Superior temporal gyrus (tissue), 1 donor: ENCODE results near the gene ABHD14A.
A peak's percentile ranks its signal among the peaks of the same experiment; 100 is the strongest.

Source experiments
- DNase-seq: peaks from one replicate; pipeline ENCODE4 v3.0.0-alpha.2; 2016; ENCODE audit errors: extremely low spot score

Gene ABHD14A

GRCh38 chr3:51941463-51941797 lies 33.4 kb upstream of the ABHD14A start:
- DNase-seq: no peak

DNA sequence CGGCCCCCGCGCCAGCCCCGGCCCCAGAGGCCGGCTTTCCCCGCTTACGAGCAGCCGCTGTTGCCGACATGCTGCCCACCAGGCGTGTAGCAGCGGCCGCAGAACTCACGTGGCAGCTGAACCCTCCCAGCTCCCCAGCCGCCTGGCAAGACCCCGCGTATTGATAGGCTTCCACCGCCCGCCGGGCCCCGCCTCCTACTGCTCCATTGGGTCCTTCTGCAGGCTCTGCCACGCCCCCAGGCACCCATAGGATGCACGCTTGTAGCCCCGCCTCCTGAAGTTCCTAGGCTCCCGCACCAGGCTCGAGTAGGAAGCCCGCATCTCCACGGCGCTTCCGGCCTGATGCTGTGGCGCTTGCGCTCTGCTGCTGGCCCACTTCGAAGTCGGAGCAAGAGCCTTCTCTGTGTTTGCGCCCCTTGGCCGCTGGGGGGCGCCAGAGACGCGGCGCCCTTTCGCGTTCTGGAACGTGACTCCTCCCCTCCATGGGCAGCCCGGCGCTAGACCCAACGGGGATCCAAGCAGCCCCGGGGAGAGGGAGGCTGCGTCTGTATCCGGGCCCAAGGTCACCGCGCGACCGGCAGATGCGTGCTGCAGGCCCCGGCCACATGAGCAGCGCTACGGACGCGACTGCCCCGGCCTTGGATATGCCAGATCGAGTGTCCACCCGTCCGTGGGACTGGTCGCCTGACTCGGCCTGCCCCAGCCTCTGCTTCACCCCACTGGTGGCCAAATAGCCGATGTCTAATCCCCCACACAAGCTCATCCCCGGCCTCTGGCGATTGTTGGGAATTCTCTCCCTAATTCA lies 32.9 kb upstream of the ABHD14A start, which contains the start of the genes PARP3 and RRP9:
TSS of gene PARP3 (plus strand) at position 566 of the 805 bp plus-strand sequence. CDS start 993 bp downstream, outside the sequence.
TSS of gene RRP9 (minus strand) at position 107 of the 805 bp plus-strand sequence. CDS start at position 70, 37 bp downstream.
- peak; percentile 99 for DNase-seq

DNA sequence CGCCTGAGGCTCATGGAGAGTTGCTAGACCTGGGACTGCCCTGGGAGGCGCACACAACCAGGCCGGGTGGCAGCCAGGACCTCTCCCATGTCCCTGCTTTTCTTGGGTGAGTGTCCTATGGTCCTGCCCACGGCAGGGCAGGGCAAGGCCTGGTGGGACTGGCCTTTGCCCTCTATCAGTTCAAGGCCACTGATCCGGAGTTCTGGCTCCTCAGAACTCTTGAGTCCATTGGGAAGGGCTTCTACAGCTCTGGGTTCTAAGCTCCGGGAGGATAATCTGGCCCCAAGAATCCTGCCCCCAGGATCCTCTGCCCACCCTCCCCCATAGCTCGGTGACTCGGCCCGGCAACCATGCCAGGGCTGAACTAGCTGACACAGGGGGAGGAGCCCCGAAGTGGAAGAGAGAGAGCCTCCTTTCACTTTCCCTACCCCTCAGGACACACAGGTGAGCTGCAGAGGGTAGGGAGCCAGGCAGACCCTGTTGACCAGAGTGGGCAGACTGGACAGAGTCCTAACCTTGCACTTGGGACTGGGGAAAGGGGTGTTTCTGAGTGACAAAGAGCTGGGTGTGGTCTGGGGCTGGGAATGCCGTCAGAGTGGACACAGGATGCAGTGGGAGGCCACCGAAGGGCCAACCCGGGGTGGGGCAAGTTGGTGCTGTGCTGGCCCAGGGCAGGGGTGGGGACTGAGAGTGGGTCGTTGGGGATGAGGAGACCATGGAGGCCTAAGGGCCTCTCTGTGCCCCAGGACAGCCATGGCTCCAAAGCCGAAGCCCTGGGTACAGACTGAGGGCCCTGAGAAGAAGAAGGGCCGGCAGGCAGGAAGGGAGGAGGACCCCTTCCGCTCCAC lies 32.0 kb upstream of the ABHD14A start:
- DNase-seq: no peak

DNA sequence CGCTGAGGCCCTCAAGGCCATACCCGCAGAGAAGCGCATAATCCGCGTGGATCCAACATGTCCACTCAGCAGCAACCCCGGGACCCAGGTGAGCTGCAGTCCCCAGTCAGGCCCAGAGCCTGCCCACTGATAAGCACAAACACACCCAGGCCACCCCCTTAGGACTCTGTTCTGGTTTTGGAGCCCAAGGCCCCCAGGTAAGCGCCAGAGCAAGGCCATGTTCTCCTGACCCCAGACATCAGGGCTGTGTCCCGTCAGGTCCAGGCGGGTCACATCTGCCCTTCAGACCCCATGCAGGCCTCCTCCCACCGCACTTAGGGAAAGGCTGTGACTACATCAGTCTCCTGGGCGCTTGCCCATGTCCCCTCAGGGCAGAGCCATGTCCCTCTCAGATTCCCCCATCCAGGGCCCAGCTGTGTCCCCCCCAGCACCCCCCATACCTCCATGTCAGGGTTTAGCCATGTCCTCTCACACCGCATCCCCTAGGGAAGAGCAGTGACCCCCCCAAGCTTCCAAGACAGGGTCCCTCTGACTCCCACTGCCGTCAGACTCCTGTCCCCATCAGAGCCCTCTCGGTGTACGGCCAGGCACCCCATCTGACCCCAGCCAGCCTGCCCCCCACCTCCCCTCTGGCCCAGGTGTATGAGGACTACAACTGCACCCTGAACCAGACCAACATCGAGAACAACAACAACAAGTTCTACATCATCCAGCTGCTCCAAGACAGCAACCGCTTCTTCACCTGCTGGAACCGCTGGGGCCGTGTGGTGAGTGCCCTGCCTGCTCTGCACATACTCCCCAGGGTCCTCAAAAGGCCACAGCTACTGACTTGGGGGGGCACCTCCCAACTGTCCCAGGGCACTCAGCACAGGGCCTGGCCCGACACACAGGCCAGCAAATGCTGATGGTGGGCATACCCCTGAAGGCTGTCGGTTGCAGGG lies 31.1 kb upstream of the ABHD14A start:
- DNase-seq: no peak

GRCh38 chr3:51944451-51945021 lies 30.3 kb upstream of the ABHD14A start:
- no peak for DNase-seq

DNA sequence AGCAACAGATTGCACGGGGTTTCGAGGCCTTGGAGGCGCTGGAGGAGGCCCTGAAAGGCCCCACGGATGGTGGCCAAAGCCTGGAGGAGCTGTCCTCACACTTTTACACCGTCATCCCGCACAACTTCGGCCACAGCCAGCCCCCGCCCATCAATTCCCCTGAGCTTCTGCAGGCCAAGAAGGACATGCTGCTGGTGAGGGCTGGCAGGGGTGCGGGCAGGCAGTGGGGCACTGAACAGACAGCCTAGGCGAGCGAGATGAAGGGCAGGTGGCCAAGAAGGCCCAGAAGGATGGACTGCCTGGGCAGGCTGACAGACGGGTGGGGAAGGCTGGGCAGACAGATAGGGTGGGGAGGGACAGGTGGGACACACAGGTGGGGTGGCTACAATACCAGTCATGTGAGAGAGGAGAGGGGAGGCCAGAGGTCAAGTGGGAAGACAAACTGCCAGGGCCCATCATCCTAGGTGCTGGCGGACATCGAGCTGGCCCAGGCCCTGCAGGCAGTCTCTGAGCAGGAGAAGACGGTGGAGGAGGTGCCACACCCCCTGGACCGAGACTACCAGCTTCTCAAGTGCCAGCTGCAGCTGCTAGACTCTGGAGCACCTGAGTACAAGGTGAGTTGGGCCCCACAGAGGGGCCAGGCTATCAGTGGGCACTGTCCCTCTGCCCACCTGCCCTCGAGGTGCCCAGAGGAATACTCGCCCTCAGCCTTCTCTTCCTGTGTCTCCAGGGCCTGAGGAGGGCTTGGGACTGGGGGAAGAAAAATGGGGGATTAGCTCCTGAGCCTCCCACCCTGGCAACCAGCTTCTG lies 29.6 kb upstream of the ABHD14A start:
- no peak for DNase-seq

DNA sequence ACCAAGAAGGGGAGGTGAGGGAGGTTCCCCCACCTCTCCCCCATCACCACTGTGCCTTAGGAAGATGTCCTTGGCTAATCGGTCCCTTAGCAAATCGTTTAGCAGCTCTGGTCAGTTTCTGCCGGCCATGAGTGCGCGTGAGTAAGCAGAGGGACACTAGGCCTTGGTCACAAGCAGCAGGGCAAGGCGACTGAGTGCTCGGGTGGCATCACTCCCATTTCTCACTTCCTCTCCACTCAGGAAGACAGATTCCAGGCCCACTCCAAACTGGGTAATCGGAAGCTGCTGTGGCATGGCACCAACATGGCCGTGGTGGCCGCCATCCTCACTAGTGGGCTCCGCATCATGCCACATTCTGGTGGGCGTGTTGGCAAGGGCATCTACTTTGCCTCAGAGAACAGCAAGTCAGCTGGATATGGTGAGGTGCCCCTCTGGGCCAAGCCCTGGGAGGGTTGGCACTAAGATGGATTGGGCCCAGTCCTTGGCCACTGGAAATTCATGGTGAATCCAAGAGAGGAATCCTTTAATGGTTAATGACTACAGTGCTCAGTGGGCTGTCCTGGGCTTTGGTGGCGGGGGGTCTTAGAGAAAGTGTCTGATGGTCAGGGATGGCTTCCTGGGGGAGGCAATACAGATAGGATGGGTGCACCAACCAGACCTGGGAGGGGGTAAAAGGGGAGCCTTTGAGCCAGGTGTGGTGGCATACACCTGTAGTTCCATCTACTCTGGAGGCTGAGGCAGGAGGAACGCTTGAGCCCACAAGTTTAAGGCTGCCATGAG lies 28.7 kb upstream of the ABHD14A start:
- no peak for DNase-seq

- no peak for DNase-seq
Measured at GRCh38 chr3:51946796-51947195, 28.1 kb upstream of the ABHD14A start.

DNA sequence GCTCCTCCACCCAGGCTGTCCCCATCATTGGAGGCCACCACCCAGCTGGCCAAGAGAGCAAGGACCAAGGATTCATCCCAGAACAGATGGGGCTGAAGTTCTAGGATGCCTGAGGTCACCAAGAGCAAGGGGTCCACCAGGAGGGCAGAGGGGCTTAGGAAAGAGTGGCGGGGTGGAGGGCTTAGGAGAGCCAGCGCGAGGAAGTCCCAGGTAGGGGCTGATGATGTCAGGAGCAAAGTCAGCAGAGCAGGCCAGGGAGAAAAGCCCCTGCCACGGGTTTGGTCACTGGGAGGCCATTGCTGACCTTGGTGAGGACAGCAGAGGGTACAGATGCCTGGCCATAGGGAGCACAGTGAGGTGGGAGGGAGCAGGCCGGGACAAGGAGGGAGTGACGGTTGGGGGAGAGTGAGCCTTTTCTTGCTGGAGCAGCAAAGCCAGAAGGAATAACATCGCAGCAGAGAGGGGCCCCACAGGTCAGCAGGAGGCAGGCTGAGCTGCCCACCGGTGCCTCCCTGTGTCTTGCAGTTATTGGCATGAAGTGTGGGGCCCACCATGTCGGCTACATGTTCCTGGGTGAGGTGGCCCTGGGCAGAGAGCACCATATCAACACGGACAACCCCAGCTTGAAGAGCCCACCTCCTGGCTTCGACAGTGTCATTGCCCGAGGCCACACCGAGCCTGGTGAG lies 27.5 kb upstream of the ABHD14A start:
- no peak for DNase-seq

- DNase-seq: no peak
Measured at GRCh38 chr3:51948016-51948580, 26.8 kb upstream of the ABHD14A start.

DNA sequence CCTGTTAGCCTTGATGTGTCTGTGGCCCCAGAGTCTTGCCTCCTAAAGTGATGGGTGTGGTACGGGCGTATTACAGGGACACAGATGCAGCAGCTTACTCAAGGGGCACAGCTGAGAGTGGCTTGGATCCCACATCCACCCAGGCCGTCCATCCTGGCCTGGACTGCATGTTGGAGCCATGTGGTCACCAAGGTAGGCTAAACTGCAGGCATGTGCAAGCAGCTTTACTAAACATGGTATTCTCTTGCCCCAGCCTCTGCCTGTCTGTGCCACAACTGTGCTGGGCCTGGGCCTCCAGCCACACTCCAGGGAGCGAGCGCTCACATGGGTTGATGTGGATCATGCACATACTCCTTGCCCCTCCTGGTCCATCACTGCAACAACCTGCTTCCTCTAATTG lies 25.7 kb upstream of the ABHD14A start:
- DNase-seq: no peak

- DNase-seq: no peak
Measured at GRCh38 chr3:51950899-51951298, 24.0 kb upstream of the ABHD14A start.

DNA sequence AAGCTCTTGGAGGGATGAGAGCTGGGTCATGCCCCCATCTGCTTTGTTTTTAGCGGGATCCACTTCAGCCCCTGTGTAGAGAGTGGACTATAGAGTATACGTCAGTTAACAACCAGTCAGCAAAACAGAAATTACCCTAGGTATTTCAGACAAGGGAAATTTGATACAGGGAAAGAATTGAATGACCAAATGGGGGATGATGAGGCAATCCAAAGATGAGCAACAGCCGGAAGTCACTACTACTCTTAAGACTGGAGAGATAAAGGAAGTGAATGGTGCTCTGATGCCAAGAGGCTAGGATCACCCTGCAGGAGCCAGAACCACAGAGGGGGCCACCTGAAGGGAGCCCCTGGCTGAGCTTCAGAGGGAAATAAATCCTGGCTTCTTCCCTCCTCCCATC lies 21.4 kb upstream of the ABHD14A start:
- no peak for DNase-seq

DNA sequence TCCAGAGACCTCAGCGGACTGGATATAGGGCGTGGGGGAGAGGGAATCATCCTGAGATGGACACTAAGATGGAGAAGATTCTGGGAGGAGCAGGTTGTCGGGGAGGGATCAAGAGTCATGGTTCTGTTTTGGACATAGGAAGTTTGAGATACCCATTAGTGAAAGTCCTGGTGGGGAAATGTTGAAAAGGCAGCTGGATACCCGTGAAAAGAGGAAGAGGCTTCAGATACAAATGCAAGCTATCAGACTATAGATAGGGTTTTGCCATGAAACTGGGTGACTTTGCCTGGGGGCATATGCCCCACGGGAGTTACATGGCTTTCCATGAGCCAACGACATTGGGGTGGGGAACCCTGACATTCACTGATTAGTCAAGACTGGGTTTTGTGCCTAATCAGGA lies 20.8 kb upstream of the ABHD14A start:
- peak; percentile 8 for DNase-seq

DNA sequence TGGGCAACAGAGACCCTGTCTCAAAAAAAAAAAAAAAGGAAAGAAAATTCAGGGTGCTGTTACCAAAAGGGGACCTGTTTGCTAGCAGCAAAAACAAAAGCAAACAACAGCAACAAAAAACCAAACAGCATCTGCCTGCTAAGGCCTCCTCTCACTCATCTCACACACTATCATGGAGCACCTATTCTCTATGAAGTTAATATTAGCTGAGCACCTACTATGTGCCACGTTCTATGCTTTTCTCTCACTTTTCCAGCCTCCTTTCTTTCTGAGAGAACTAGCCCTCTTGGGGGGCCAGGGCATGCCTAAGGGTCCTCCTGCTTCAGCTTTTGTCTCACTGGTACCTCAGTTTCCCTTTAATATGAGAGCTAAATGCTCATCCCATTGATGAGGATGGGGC lies 20.2 kb upstream of the ABHD14A start:
- DNase-seq: no peak

DNA sequence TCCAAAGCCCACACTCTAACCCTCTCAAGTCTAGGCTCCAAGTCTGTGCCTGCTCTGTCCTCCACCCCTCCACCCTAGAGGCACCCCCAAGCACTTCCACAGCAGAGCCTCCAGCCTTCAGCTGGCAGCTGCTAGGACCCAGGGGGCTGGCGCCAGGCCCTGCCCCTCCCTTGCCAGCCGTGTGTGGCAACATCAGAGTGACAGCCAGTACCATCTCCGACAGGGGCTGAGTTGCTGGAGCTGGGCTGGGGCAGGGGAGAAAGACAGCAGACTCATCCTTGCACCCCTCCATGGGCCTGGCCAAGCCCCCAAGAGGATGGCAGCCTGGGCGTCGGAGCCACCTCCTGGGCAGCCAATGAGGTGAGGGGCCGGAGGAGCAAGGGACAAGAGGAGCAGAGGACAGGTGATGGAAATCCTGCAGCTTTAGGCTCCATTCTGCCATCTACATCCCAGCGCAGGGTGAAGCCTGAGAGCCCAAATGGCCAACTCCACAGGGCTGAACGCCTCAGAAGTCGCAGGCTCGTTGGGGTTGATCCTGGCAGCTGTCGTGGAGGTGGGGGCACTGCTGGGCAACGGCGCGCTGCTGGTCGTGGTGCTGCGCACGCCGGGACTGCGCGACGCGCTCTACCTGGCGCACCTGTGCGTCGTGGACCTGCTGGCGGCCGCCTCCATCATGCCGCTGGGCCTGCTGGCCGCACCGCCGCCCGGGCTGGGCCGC lies 19.5 kb upstream of the ABHD14A start, which contains the start of gene GPR62:
TSS of gene GPR62 (plus strand) at position 207 of the 718 bp plus-strand sequence. CDS start at position 479, 272 bp downstream.
- DNase-seq: peak; percentile 88

DNA sequence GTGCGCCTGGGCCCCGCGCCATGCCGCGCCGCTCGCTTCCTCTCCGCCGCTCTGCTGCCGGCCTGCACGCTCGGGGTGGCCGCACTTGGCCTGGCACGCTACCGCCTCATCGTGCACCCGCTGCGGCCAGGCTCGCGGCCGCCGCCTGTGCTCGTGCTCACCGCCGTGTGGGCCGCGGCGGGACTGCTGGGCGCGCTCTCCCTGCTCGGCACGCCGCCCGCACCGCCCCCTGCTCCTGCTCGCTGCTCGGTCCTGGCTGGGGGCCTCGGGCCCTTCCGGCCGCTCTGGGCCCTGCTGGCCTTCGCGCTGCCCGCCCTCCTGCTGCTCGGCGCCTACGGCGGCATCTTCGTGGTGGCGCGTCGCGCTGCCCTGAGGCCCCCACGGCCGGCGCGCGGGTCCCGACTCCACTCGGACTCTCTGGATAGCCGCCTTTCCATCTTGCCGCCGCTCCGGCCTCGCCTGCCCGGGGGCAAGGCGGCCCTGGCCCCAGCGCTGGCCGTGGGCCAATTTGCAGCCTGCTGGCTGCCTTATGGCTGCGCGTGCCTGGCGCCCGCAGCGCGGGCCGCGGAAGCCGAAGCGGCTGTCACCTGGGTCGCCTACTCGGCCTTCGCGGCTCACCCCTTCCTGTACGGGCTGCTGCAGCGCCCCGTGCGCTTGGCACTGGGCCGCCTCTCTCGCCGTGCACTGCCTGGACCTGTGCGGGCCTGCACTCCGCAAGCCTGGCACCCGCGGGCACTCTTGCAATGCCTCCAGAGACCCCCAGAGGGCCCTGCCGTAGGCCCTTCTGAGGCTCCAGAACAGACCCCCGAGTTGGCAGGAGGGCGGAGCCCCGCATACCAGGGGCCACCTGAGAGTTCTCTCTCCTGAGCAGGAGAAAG lies 18.7 kb upstream of the ABHD14A start:
- peak; percentile 52 for DNase-seq
